ENCODE data around the gene THRB.

Gene THRB

DNA sequence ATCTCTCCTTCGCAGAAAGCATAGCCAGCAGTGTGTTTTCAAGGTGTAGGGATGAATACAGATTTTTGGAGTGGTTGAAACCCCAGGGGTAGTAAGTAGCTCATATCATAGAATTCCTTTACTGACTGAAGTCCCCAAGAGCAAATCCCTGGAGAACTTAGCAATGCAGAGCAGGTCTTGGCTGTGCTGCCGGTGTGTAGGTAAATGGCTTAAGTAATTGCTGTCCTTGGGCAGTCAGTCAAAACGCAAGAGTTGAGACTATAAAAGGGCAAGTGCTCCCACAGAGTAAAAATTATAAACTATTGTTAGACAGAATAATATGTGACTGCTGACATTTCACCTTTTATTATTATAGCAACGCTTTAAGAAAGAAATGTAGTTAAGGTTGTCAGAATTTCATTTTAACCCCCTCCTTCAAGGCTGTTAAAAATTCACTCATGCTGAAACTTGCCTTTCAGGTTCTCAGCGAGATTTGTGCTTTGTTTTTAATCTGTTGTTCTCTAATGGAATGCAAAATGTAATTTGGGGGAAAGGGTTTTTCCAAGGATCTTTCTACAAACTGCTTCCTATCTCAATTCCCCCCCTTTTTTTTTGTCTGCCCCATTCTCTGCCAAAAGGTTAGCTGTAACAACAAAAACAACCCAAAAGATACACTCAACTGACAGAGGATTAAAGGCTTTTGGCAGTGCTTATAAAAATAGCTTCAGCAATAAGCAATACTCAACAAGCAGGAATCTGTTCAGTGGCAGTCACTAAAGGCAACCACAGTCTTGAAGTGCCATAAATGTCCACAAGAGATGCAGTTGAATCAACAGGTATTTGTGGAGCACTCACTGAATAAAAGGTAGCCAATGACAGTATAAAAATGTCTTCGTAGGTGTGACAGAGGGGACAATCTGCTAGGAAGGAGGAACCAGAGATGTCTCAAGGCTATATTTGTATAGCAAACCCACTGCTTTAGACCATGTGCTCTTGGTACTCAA is 105.3 kb downstream of the THRB start:
- Histone ChIP-seq H3K27ac (ENCODE audit: low read depth, low read length) (no peak overlapping the region), H3K9ac (ENCODE audit: low read length) (no peak overlapping the region), H3K9me3 (ENCODE audit: control insufficient read depth, insufficient read depth, low read depth, low read length) (no peaks in the 10 kb centered on the region), H3K27me3 (ENCODE audit: control insufficient read depth, insufficient read depth, low read length) (no peaks in the 10 kb centered on the region), H3K36me3 (ENCODE audit: control insufficient read depth, insufficient read depth, low read length) (no peaks in the 10 kb centered on the region), H3K4me1 (ENCODE audit: control insufficient read depth, insufficient read depth, low read length) (peaks cover 15% of the 10 kb centered on the region), H3K4me3 (ENCODE audit: low read depth, low read length) (no peak overlapping the region)

DNA sequence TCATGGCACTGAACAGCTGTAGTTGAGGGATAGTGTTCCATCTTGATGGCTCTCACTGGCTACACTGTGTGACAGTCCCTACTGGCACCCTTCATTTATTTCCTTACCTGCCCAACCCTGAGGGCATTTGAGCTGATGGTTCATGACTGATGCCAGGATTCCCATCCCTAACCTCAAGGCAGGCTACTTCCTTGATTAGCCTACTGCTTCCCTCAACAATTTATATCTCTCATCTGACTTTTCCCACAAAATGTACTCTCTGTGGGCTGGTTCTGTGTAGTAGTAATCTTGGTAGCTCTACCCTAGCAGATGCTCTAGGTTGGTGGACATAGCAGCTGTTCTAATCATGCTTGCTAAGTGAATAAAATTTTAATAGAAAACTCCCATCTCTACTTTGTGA is 106.0 kb downstream of the THRB start:
- Histone ChIP-seq H3K27me3 (ENCODE audit: control insufficient read depth, insufficient read depth, low read length) (no peaks in the 10 kb centered on the region), H3K4me3 (ENCODE audit: low read depth, low read length) (no peak overlapping the region), H3K36me3 (ENCODE audit: control insufficient read depth, insufficient read depth, low read length) (no peaks in the 10 kb centered on the region), H3K9ac (ENCODE audit: low read length) (no peak overlapping the region), H3K4me1 (ENCODE audit: control insufficient read depth, insufficient read depth, low read length) (peaks cover 15% of the 10 kb centered on the region), H3K27ac (ENCODE audit: low read depth, low read length) (no peak overlapping the region), H3K9me3 (ENCODE audit: control insufficient read depth, insufficient read depth, low read depth, low read length) (no peaks in the 10 kb centered on the region)

DNA sequence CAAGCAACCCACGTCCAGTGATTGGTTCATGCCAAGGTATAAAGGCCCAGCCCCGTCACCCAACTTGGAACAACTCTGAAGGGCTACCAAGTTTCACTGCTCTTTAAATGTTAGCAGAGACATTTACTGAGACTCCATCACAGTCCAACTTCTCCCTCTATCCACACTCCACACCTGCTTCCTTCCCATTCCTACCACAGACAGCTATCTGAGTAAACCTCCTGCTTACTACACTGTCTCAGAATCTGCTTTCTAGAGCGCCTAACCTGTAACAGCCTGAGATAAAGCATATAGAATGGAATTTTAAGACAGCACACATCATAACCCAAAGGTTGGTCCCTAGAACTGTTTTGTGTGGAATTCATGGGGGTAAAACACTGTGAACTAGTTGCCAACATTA is 106.5 kb downstream of the THRB start:
- Histone ChIP-seq H3K4me1 (ENCODE audit: control insufficient read depth, insufficient read depth, low read length) (peaks cover 12% of the 10 kb centered on the region), H3K9me3 (ENCODE audit: control insufficient read depth, insufficient read depth, low read depth, low read length) (no peaks in the 10 kb centered on the region), H3K27me3 (ENCODE audit: control insufficient read depth, insufficient read depth, low read length) (no peaks in the 10 kb centered on the region), H3K27ac (ENCODE audit: low read depth, low read length) (no peak overlapping the region), H3K4me3 (ENCODE audit: low read depth, low read length) (no peak overlapping the region), H3K9ac (ENCODE audit: low read length) (no peak overlapping the region), H3K36me3 (ENCODE audit: control insufficient read depth, insufficient read depth, low read length) (no peaks in the 10 kb centered on the region)

DNA sequence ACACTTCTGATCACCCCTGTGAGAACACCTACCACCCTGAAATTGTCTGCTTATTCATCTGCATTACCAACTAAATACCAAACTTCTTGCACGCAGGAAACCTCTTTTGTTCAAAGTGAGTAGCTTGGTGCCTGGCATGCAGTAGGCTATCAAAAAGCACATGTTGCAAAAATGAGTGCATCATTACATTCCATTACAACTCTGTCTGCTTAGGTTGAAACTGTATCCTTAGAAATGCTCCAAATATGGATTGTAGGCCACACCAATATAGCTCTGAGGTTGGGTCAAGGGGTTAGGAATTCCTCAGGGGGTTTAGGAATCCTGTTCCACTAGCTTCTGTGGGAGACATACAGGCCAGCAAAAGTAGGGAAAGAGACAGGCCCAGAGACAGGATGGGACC is 107.2 kb downstream of the THRB start:
- H3K36me3 ChIP-seq (ENCODE audit: control insufficient read depth, insufficient read depth, low read length), result no peaks in the 10 kb centered on the region
- peaks cover 12% of the 10 kb centered on the region for H3K4me1 ChIP-seq (ENCODE audit: control insufficient read depth, insufficient read depth, low read length)
- H3K27me3 ChIP-seq (ENCODE audit: control insufficient read depth, insufficient read depth, low read length), result no peaks in the 10 kb centered on the region
- no peak overlapping the region for H3K27ac ChIP-seq (ENCODE audit: low read depth, low read length)
- no peak overlapping the region for H3K9ac ChIP-seq (ENCODE audit: low read length)
- no peaks in the 10 kb centered on the region for H3K9me3 ChIP-seq (ENCODE audit: control insufficient read depth, insufficient read depth, low read depth, low read length)
- no peak overlapping the region for H3K4me3 ChIP-seq (ENCODE audit: low read depth, low read length)

DNA sequence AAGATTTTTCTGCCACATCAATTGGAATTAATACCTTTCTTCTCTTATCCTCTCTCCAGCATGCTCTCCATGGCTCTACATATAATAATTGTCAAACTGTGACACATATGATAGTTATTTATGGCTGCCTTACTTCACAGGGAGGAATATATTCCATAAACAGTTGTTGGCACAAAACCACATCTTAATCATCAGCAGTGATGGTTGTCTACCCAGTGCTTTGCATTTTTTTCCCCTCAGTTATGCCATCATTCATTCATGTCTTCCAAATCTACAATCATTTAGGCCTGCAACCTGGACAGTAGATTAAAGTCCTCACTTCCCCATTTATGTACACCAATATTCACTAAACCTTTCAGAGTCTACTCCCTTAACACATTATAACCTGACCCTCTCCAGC is 107.7 kb downstream of the THRB start:
- H3K36me3 ChIP-seq (ENCODE audit: control insufficient read depth, insufficient read depth, low read length), result no peaks in the 10 kb centered on the region
- no peak overlapping the region for H3K27ac ChIP-seq (ENCODE audit: low read depth, low read length)
- no peak overlapping the region for H3K4me3 ChIP-seq (ENCODE audit: low read depth, low read length)
- H3K9ac ChIP-seq (ENCODE audit: low read length), result no peak overlapping the region
- H3K27me3 ChIP-seq (ENCODE audit: control insufficient read depth, insufficient read depth, low read length), result no peaks in the 10 kb centered on the region
- H3K4me1 ChIP-seq (ENCODE audit: control insufficient read depth, insufficient read depth, low read length), result peaks cover 12% of the 10 kb centered on the region
- no peaks in the 10 kb centered on the region for H3K9me3 ChIP-seq (ENCODE audit: control insufficient read depth, insufficient read depth, low read depth, low read length)

DNA sequence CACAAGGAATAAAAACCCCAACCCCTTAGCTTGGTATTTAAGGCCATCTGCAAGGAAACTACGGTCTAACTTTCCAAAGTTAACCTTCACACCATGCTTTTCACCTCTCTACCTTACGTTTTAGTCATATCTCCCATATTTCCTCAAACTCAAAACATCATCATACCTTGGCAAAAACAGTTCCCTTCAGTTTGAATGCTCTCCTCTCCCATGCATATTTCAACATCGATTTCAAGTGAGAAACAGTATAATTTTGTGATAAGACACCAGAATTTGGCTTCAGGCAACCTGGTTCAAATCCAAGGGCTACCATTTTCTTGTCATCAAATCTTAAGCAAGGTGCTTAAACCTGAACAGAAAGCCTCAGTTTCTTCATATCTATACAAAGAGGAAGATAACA is 108.2 kb downstream of the THRB start:
- H3K9me3 ChIP-seq (ENCODE audit: control insufficient read depth, insufficient read depth, low read depth, low read length), result no peaks in the 10 kb centered on the region
- no peak overlapping the region for H3K4me3 ChIP-seq (ENCODE audit: low read depth, low read length)
- H3K27me3 ChIP-seq (ENCODE audit: control insufficient read depth, insufficient read depth, low read length), result no peaks in the 10 kb centered on the region
- H3K4me1 ChIP-seq (ENCODE audit: control insufficient read depth, insufficient read depth, low read length), result peaks cover 12% of the 10 kb centered on the region
- no peak overlapping the region for H3K9ac ChIP-seq (ENCODE audit: low read length)
- no peak overlapping the region for H3K27ac ChIP-seq (ENCODE audit: low read depth, low read length)
- no peaks in the 10 kb centered on the region for H3K36me3 ChIP-seq (ENCODE audit: control insufficient read depth, insufficient read depth, low read length)

DNA sequence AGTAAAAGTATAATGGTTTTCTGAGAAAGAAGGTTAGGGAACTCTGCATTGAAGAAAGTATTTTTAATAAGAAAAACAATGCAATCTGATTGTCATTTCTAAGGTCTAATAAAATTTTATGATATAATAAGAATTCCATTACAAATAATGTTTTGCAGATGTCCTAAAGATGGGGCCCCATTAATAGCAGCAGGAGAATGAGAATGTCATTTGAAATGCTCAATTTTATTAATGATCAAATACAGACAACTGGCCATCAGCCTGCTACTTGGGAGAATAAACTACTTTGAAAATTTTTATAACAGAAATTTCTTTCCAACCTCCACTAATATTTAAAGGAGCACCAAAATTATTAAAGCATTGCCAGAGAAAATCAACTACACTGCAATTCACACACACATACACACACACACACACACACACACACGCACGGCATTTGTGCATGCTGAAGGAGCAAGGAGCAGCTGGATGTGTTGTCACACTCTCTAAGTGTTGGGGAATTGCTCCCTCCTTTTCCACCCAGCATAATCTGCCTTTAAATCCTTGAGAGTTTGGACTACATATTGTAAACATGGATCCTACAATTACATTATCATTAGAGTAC is 109.5 kb downstream of the THRB start:
- Histone ChIP-seq H3K9me3 (ENCODE audit: control insufficient read depth, insufficient read depth, low read depth, low read length) (no peaks in the 10 kb centered on the region), H3K4me3 (ENCODE audit: low read depth, low read length) (no peak overlapping the region), H3K9ac (ENCODE audit: low read length) (no peak overlapping the region), H3K4me1 (ENCODE audit: control insufficient read depth, insufficient read depth, low read length) (peaks cover 12% of the 10 kb centered on the region), H3K27me3 (ENCODE audit: control insufficient read depth, insufficient read depth, low read length) (no peaks in the 10 kb centered on the region), H3K36me3 (ENCODE audit: control insufficient read depth, insufficient read depth, low read length) (no peaks in the 10 kb centered on the region), H3K27ac (ENCODE audit: low read depth, low read length) (no peak overlapping the region)

DNA sequence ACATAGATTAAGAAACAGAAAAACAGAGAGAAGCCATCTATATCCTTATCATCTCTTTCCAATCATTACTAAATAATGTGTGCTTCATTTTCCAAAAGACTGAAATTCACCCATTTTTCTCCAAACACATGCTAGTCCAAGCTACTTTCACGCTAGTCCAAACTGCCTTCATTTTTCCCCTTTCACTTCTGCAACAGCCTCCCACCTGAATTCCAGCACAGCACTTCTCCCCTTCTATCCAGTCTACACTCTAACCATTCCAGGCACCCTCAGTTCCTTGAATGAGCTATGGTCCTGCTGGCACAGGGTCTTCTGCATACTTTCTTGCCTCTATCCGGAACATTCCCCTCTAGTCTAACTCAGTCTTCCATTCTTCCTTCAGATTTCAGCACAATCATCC is 112.0 kb downstream of the THRB start:
- Histone ChIP-seq H3K9me3 (ENCODE audit: control insufficient read depth, insufficient read depth, low read depth, low read length) (no peaks in the 10 kb centered on the region), H3K4me3 (ENCODE audit: low read depth, low read length) (no peak overlapping the region), H3K27me3 (ENCODE audit: control insufficient read depth, insufficient read depth, low read length) (no peaks in the 10 kb centered on the region), H3K27ac (ENCODE audit: low read depth, low read length) (no peak overlapping the region), H3K4me1 (ENCODE audit: control insufficient read depth, insufficient read depth, low read length) (no peaks in the 10 kb centered on the region), H3K36me3 (ENCODE audit: control insufficient read depth, insufficient read depth, low read length) (no peaks in the 10 kb centered on the region), H3K9ac (ENCODE audit: low read length) (no peak overlapping the region)

DNA sequence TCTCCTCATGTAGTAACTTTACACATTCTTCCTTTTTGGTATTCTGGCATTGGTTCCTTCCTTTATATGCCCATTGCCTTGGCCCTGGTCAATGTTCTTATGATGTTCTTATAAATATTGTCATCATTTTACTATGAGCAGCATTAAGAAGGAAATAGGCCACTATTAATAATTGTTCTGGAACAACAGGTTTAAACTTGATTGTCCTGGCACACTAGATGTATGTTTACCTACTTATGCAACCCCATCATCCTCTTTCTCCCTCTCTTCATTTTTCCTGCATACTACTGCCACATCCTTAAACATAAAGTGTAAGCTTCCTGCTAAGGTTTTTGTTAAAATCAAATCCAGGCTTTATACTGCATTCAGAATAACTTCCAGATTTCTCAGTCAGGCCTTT is 114.7 kb downstream of the THRB start:
- no peaks in the 10 kb centered on the region for H3K27me3 ChIP-seq (ENCODE audit: control insufficient read depth, insufficient read depth, low read length)
- H3K4me1 ChIP-seq (ENCODE audit: control insufficient read depth, insufficient read depth, low read length), result no peaks in the 10 kb centered on the region
- H3K9ac ChIP-seq (ENCODE audit: low read length), result no peak overlapping the region
- H3K36me3 ChIP-seq (ENCODE audit: control insufficient read depth, insufficient read depth, low read length), result no peaks in the 10 kb centered on the region
- no peak overlapping the region for H3K27ac ChIP-seq (ENCODE audit: low read depth, low read length)
- no peaks in the 10 kb centered on the region for H3K9me3 ChIP-seq (ENCODE audit: control insufficient read depth, insufficient read depth, low read depth, low read length)
- H3K4me3 ChIP-seq (ENCODE audit: low read depth, low read length), result no peak overlapping the region

DNA sequence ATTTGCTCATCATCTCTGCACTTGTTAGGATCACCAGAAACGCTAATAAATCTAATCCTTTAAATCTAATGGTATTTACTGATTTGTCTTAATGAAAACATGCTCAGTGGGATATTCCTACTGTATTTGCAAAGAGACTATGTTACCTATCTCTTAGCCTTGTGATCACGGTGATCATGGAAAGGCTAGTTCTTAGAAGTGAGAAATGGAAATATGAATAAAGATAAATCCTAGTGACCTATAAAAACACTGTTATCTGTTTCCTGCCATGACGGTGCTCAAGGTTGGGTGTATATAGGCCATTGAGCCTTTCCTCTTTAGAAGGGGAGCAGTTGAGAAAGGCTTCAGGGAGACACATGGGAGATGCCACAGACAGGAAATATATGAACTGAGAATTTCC is 116.3 kb downstream of the THRB start:
- Histone ChIP-seq H3K9me3 (ENCODE audit: control insufficient read depth, insufficient read depth, low read depth, low read length) (no peaks in the 10 kb centered on the region), H3K27me3 (ENCODE audit: control insufficient read depth, insufficient read depth, low read length) (no peaks in the 10 kb centered on the region), H3K4me3 (ENCODE audit: low read depth, low read length) (no peak overlapping the region), H3K27ac (ENCODE audit: low read depth, low read length) (no peak overlapping the region), H3K9ac (ENCODE audit: low read length) (no peak overlapping the region), H3K4me1 (ENCODE audit: control insufficient read depth, insufficient read depth, low read length) (no peaks in the 10 kb centered on the region; the same call in 1 of the 2 replicates), H3K36me3 (ENCODE audit: control insufficient read depth, insufficient read depth, low read length) (no peaks in the 10 kb centered on the region)

DNA sequence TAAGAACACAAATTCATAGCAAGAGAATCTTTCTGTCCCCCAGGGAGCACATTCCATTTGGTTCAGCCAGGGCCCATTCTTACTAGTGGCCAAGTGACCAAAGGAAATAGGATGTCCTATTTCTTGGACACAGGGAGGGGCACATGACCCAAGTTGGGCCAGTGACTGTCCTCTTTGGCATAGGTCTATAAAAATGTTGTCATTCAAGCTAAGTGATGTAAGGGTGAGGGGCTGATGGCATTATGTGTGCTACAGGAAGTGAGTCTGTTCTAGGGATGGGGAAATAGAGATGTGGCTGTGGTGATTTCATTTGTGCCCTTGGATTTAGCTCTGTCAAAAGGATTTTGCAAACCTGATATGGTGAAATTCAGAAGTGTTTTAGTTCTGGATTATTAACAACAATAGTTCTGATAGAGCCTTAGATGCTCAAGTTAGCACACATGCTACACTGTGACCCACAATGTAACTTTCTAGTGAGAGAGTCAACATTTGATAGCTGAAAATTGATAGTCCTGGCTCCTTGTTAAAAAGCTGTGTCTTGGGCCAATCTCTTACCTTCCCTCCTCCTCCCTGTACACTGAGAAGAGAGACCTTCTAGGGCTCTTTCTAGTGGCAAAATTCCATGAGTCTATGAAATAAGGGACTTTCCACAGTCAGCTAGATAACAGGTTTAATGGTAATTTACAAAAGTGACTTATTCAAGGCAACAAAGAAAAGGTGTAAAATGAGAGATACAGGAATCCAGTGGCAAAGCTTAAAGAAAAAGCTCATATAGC is 117.2 kb downstream of the THRB start:
- Histone ChIP-seq H3K9me3 (ENCODE audit: control insufficient read depth, insufficient read depth, low read depth, low read length) (no peaks in the 10 kb centered on the region), H3K9ac (ENCODE audit: low read length) (no peak overlapping the region), H3K4me3 (ENCODE audit: low read depth, low read length) (no peak overlapping the region), H3K27me3 (ENCODE audit: control insufficient read depth, insufficient read depth, low read length) (no peaks in the 10 kb centered on the region), H3K4me1 (ENCODE audit: control insufficient read depth, insufficient read depth, low read length) (no peaks in the 10 kb centered on the region; the same call in 1 of the 2 replicates), H3K27ac (ENCODE audit: low read depth, low read length) (no peak overlapping the region), H3K36me3 (ENCODE audit: control insufficient read depth, insufficient read depth, low read length) (no peaks in the 10 kb centered on the region)

Measured in HUES6 (cell line).